ENCODE data around the gene SPCS1.
A peak's percentile ranks its signal among the peaks of the same experiment; 100 is the strongest.
"Not testable (repeated sequence)": the region's sequence is repeated elsewhere in the genome, so short reads cannot be mapped to it uniquely, and the experiment has no call there.

The SPCS1 gene

GRCh38 chr3:52705688-52706686 is at the start of gene SPCS1, which contains the start of gene GLT8D1:
TSS of gene SPCS1 (plus strand) at chr3:52706106. CDS start at chr3:52706247, 141 bp downstream.
TSS of gene GLT8D1 (minus strand) at chr3:52705791. CDS start at chr3:52700460, 5,331 bp downstream.
- DNase-seq = no peak

- DNase-seq = no peak
Observed at GRCh38 chr3:52660046-52660445, 45.9 kb upstream of the SPCS1 start.

- no peak for DNase-seq
Observed at GRCh38 chr3:52663098-52663497, 42.8 kb upstream of the SPCS1 start.

- no peak for DNase-seq
Observed at GRCh38 chr3:52670621-52671521, 35.0 kb upstream of the SPCS1 start.

GRCh38 chr3:52671676-52672075 is 34.2 kb upstream of the SPCS1 start:
- DNase-seq = no peak

GRCh38 chr3:52676201-52676600 is 29.7 kb upstream of the SPCS1 start:
- not testable (repeated sequence) for DNase-seq

- DNase-seq = no peak
Observed at GRCh38 chr3:52678265-52679198, 27.4 kb upstream of the SPCS1 start.

GRCh38 chr3:52679199-52679538 is 26.7 kb upstream of the SPCS1 start:
- no peak for DNase-seq

- DNase-seq = no peak
Observed at GRCh38 chr3:52679811-52680210, 26.1 kb upstream of the SPCS1 start.

GRCh38 chr3:52681596-52681995 is 24.3 kb upstream of the SPCS1 start:
- DNase-seq = no peak

GRCh38 chr3:52682016-52682415 is 23.9 kb upstream of the SPCS1 start:
- no peak for DNase-seq

GRCh38 chr3:52683611-52684010 is 22.3 kb upstream of the SPCS1 start:
- no peak for DNase-seq

GRCh38 chr3:52684184-52684583 is 21.7 kb upstream of the SPCS1 start:
- no peak for DNase-seq

GRCh38 chr3:52685285-52685708 is 20.6 kb upstream of the SPCS1 start:
- DNase-seq = peak; percentile 31

GRCh38 chr3:52685709-52686691 is 19.9 kb upstream of the SPCS1 start, which contains the start of the genes GNL3 and PBRM1:
TSS of gene GNL3 (plus strand) at chr3:52686032. CDS start at chr3:52686093, 61 bp downstream.
TSS of gene PBRM1 (minus strand) at chr3:52685913.
- peak; percentile 37 for DNase-seq

GRCh38 chr3:52688266-52688665 is 17.6 kb upstream of the SPCS1 start:
- DNase-seq = no peak

GRCh38 chr3:52689151-52689550 is 16.8 kb upstream of the SPCS1 start:
- DNase-seq = no peak

GRCh38 chr3:52690560-52690959 is 15.3 kb upstream of the SPCS1 start:
- no peak for DNase-seq

- no peak for DNase-seq
Observed at GRCh38 chr3:52693071-52693470, 12.8 kb upstream of the SPCS1 start.

- DNase-seq = no peak
Observed at GRCh38 chr3:52694528-52695189, 11.2 kb upstream of the SPCS1 start.

All from NCI-H2081 treated with DMSO at 0.1 percent for 48 hours (cell line).